Activated naive CD4-positive, alpha-beta T cell treated with anti-CD3 and anti-CD28 coated beads, Interleukin-2, amount 50 U/mL, for 24 hours (primary cell): ENCODE measurements around the gene ADCY10.
A peak's percentile ranks its signal among the peaks of the same experiment; 100 is the strongest.

ENCODE experiments used
- H3K27ac Mint-ChIP-seq: one replicate; pipeline ENCODE4 v1.8.0; 2021; ENCODE audit warnings: mild to moderate bottlenecking, mixed read lengths
- H3K27me3 Mint-ChIP-seq: one replicate; pipeline ENCODE4 v1.8.0; 2021; ENCODE audit warnings: mixed read lengths
- H3K36me3 Mint-ChIP-seq: one replicate; pipeline ENCODE4 v1.8.0; 2021; ENCODE audit warnings: mixed read lengths
- H3K4me1 Mint-ChIP-seq: one replicate; pipeline ENCODE4 v1.8.0; 2021; ENCODE audit warnings: mixed read lengths
- H3K4me3 Mint-ChIP-seq: one replicate; pipeline ENCODE4 v1.8.0; 2021; ENCODE audit warnings: mild to moderate bottlenecking, mixed read lengths
- H3K9me3 Mint-ChIP-seq: one replicate; pipeline ENCODE4 v1.8.0; 2021; ENCODE audit warnings: mixed read lengths

Gene ADCY10, protein sequence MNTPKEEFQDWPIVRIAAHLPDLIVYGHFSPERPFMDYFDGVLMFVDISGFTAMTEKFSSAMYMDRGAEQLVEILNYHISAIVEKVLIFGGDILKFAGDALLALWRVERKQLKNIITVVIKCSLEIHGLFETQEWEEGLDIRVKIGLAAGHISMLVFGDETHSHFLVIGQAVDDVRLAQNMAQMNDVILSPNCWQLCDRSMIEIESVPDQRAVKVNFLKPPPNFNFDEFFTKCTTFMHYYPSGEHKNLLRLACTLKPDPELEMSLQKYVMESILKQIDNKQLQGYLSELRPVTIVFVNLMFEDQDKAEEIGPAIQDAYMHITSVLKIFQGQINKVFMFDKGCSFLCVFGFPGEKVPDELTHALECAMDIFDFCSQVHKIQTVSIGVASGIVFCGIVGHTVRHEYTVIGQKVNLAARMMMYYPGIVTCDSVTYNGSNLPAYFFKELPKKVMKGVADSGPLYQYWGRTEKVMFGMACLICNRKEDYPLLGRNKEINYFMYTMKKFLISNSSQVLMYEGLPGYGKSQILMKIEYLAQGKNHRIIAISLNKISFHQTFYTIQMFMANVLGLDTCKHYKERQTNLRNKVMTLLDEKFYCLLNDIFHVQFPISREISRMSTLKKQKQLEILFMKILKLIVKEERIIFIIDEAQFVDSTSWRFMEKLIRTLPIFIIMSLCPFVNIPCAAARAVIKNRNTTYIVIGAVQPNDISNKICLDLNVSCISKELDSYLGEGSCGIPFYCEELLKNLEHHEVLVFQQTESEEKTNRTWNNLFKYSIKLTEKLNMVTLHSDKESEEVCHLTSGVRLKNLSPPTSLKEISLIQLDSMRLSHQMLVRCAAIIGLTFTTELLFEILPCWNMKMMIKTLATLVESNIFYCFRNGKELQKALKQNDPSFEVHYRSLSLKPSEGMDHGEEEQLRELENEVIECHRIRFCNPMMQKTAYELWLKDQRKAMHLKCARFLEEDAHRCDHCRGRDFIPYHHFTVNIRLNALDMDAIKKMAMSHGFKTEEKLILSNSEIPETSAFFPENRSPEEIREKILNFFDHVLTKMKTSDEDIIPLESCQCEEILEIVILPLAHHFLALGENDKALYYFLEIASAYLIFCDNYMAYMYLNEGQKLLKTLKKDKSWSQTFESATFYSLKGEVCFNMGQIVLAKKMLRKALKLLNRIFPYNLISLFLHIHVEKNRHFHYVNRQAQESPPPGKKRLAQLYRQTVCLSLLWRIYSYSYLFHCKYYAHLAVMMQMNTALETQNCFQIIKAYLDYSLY (N-terminal part only)

DNA sequence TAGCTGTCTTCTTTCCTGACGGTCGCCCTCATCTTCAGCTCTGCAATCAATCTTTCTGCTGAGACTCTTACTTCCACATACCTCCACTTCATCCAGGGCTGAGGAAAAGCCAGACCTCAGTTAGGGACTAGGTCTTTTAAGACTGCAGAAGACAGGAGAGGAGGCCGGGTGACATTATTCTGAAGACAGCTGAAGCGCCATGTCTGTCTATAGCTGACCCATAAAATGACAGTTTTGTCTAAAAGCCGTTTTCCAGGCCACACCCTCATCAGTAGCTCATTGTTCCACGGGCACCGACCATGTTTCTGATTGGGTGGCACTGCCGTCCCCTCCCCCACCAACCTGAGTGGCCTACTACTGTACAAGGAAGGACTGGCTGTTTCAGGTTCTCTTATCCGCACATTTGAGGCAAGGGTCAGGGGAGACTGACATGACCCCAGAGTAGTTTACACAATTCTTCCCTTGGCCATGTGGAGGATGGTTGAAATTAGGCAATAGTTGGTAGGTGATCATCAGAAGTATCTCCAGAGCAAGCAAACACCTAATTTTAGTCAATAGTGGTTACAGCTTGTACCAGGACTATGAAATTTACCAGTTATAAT is at the start of gene ADCY10:
Gene ADCY10 (minus strand): TSS at position 240 of the 602 bp plus-strand sequence. CDS start 8,994 bp downstream, outside the sequence.
- Mint-ChIP-seq H3K27me3 (peaks cover 2% of the 10 kb centered on the region), H3K4me3 (no peak within 1 kb of the TSS), H3K36me3 (peaks cover 4% of the 10 kb centered on the region), H3K27ac (peak within 1 kb of the TSS; percentile 9), H3K4me1 (no peaks in the 10 kb centered on the region), H3K9me3 (peaks cover 11% of the 10 kb centered on the region)

- H3K4me3 Mint-ChIP-seq, result no peak overlapping the region
- no peak overlapping the region for H3K27ac Mint-ChIP-seq
- H3K36me3 Mint-ChIP-seq, result peaks cover 43% of the 10 kb centered on the region
- H3K9me3 Mint-ChIP-seq, result no peaks in the 10 kb centered on the region
- H3K4me1 Mint-ChIP-seq, result peaks cover 33% of the 10 kb centered on the region
- H3K27me3 Mint-ChIP-seq, result no peaks in the 10 kb centered on the region
Measured at GRCh38 chr1:167957710-167958109, 43.8 kb upstream of the ADCY10 start.

- peaks cover 42% of the 10 kb centered on the region for H3K36me3 Mint-ChIP-seq
Measured at GRCh38 chr1:167955915-167956314, 42.0 kb upstream of the ADCY10 start.

GRCh38 chr1:167950569-167950968 is 36.6 kb upstream of the ADCY10 start:
- Mint-ChIP-seq H3K36me3 (peaks cover 27% of the 10 kb centered on the region), H3K4me1 (peaks cover 51% of the 10 kb centered on the region), H3K27me3 (no peaks in the 10 kb centered on the region), H3K4me3 (no peak overlapping the region), H3K9me3 (no peaks in the 10 kb centered on the region), H3K27ac (no peak overlapping the region)

More at GRCh38 chr1:167955915-167956314, 42.0 kb upstream of the ADCY10 start:
- Mint-ChIP-seq H3K4me3 (no peak overlapping the region), H3K9me3 (no peaks in the 10 kb centered on the region), H3K4me1 (peaks cover 39% of the 10 kb centered on the region), H3K27ac (no peak overlapping the region), H3K27me3 (no peaks in the 10 kb centered on the region)

DNA sequence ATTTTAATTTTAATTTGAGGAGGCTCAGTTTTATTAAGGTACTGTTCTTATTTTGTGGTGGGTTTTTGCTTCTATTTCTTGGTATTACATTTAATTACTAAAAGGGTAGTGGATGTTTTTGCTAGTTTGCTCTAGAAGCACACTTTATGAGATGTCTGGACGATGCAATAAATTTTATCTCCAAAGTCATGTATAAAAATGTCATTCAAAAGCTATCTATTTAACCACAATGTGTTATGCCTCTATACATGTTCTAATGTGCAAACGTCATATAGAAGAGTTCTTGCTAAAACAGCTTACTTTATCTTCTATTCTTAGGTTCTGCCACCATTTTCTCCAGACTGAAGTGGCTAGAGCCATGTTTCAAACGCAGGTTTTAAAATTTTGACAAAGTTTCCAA is 35.9 kb upstream of the ADCY10 start:
- Mint-ChIP-seq H3K27me3 (no peaks in the 10 kb centered on the region), H3K27ac (no peak overlapping the region), H3K36me3 (peaks cover 23% of the 10 kb centered on the region)

GRCh38 chr1:167947733-167948132 is 33.8 kb upstream of the ADCY10 start:
- peaks cover 6% of the 10 kb centered on the region for H3K9me3 Mint-ChIP-seq
- no peaks in the 10 kb centered on the region for H3K27me3 Mint-ChIP-seq
- H3K4me1 Mint-ChIP-seq, result peaks cover 57% of the 10 kb centered on the region
- peaks cover 29% of the 10 kb centered on the region for H3K36me3 Mint-ChIP-seq
- peak overlapping the region; percentile 6 for H3K4me3 Mint-ChIP-seq
- no peak overlapping the region for H3K27ac Mint-ChIP-seq

More for the DNA sequence above, 35.9 kb upstream of the ADCY10 start:
- Mint-ChIP-seq H3K9me3 (peaks cover 2% of the 10 kb centered on the region), H3K4me1 (peaks cover 52% of the 10 kb centered on the region), H3K4me3 (no peak overlapping the region)

DNA sequence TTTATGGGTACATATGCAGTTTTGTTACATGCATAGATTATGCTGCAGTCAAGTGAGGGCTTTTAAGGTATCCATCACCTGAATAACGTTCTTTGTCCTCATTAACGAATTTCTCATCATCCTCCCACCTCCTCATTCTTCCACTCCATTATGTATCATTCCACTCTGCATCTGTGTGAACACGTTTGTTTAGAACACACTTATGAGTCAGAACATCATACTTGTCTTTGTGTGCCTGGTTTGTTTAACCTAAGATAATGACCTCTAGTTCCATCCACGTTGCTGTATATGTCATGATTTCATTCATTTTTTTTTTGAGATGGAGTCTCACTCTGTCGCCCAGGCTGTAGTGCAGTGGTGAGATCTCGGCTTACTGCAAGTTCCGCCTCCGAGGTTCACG is 29.6 kb upstream of the ADCY10 start:
- peaks cover 6% of the 10 kb centered on the region for H3K9me3 Mint-ChIP-seq
- H3K4me1 Mint-ChIP-seq, result peaks cover 43% of the 10 kb centered on the region
- H3K27me3 Mint-ChIP-seq, result no peaks in the 10 kb centered on the region
- H3K4me3 Mint-ChIP-seq, result no peak overlapping the region
- H3K36me3 Mint-ChIP-seq, result peaks cover 21% of the 10 kb centered on the region
- no peak overlapping the region for H3K27ac Mint-ChIP-seq

GRCh38 chr1:167940264-167940663 is 26.3 kb upstream of the ADCY10 start:
- no peak overlapping the region for H3K27ac Mint-ChIP-seq
- peaks cover 15% of the 10 kb centered on the region for H3K36me3 Mint-ChIP-seq
- no peak overlapping the region for H3K4me3 Mint-ChIP-seq
- peaks cover 6% of the 10 kb centered on the region for H3K9me3 Mint-ChIP-seq
- H3K4me1 Mint-ChIP-seq, result peaks cover 36% of the 10 kb centered on the region
- H3K27me3 Mint-ChIP-seq, result no peaks in the 10 kb centered on the region

- H3K9me3 Mint-ChIP-seq, result no peaks in the 10 kb centered on the region
- H3K27me3 Mint-ChIP-seq, result no peaks in the 10 kb centered on the region
- peaks cover 46% of the 10 kb centered on the region for H3K4me1 Mint-ChIP-seq
- peak overlapping the region; percentile 89 for H3K4me3 Mint-ChIP-seq
- H3K27ac Mint-ChIP-seq, result peak overlapping the region; percentile 31
- H3K36me3 Mint-ChIP-seq, result peaks cover 3% of the 10 kb centered on the region
Measured at GRCh38 chr1:167938080-167938636, 24.2 kb upstream of the ADCY10 start.

- peak overlapping the region; percentile 94 for H3K27ac Mint-ChIP-seq
- H3K9me3 Mint-ChIP-seq, result no peaks in the 10 kb centered on the region
- peaks cover 51% of the 10 kb centered on the region for H3K4me1 Mint-ChIP-seq
- peak overlapping the region; percentile 89 for H3K4me3 Mint-ChIP-seq
- H3K36me3 Mint-ChIP-seq, result peaks cover 3% of the 10 kb centered on the region
- no peaks in the 10 kb centered on the region for H3K27me3 Mint-ChIP-seq
Measured at GRCh38 chr1:167937709-167938010, 23.7 kb upstream of the ADCY10 start.

GRCh38 chr1:167936930-167937708 is 23.2 kb upstream of the ADCY10 start, which contains the start of gene MPC2:
TSS of gene MPC2 (minus strand) at chr1:167937072. CDS start at chr1:167935841, 1,231 bp downstream.
- Mint-ChIP-seq H3K4me1 (peaks cover 55% of the 10 kb centered on the region), H3K27ac (peak within 1 kb of the TSS; percentile 100), H3K9me3 (no peaks in the 10 kb centered on the region), H3K4me3 (peak within 1 kb of the TSS; percentile 89), H3K27me3 (no peaks in the 10 kb centered on the region), H3K36me3 (peaks cover 2% of the 10 kb centered on the region)

DNA sequence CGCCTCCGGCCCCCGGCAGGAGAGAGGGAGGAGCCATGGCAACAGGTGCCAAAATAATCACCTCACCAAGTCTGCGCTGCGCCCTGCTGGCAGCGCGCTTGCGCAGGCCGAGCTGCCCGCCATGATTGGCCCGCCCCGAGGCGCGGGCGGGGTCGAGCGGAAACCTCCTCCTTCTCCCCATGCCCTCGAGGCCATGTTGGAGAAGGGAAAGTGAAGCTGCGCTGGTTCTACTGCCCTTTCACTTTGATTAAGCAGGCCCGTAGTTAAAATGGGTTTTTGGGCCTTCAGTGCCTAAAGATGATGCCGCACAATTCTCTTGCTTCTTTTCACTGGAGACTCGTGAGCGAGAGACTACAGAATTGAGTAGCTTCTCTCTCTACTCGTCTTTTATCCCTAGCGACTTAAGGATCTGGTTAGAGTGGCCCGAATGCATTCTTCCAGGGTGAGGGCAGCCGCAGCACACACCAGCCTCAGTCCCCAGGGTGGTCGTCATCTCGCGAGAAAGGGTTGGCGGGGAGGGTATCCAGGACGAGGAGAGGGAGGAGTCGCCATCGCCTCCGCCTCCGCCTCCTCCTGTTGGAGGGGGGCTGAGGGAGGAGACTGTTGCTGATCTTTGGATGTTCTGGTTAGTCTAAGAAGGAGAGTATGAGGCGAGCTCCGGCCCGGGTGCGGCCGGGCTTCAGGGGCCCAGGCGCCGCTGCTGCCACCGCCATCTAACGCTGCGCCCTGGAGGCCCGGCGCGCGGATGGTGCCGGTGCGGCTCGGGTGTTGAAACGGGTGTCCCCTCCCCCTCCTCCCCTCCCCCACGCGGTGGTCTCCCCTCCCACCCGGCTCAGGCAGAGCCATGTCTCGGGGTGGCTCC is 22.4 kb upstream of the ADCY10 start, which contains the start of gene DCAF6:
Gene DCAF6 (plus strand): TSS at position 616 of the 862 bp plus-strand sequence. CDS start 229 bp downstream, at position 845.
- Mint-ChIP-seq H3K4me1 (peaks cover 56% of the 10 kb centered on the region), H3K27ac (peak within 1 kb of the TSS; percentile 100), H3K9me3 (no peaks in the 10 kb centered on the region), H3K36me3 (peaks cover 2% of the 10 kb centered on the region), H3K4me3 (peak within 1 kb of the TSS; percentile 89), H3K27me3 (no peaks in the 10 kb centered on the region)
